HG03469 (cell line): ENCODE data around the gene LZTS3.
"Not testable (repeated sequence)": the region's sequence is repeated elsewhere in the genome, so short reads cannot be mapped to it uniquely, and the experiment has no call there.

Source experiments
- ATAC-seq: cut with Tn5 transposase; IDR thresholded peaks from one replicate; pipeline ENCODE4 v1.9.1; 2021; ENCODE audit warnings: mild to moderate bottlenecking, moderate library complexity, moderate number of reproducible peaks; ENCODE audit not compliant: unreplicated experiment

Gene LZTS3

GRCh38 chr20:3168829-3169590 lies 4.3 kb downstream of the LZTS3 start:
- ATAC-seq: no peak

GRCh38 chr20:3168079-3168828 lies 5.1 kb downstream of the LZTS3 start:
- no peak for ATAC-seq

- ATAC-seq: no peak
Observed at GRCh38 chr20:3167738-3168078, 5.6 kb downstream of the LZTS3 start.

- no peak for ATAC-seq
Observed at GRCh38 chr20:3166913-3167342, 6.4 kb downstream of the LZTS3 start.

- ATAC-seq: no peak
Observed at GRCh38 chr20:3166338-3166912, 6.9 kb downstream of the LZTS3 start.

GRCh38 chr20:3165473-3166337 lies 7.6 kb downstream of the LZTS3 start:
- ATAC-seq: no peak

- no peak for ATAC-seq
Observed at GRCh38 chr20:3164763-3165410, 8.5 kb downstream of the LZTS3 start.

GRCh38 chr20:3164043-3164762 lies 9.1 kb downstream of the LZTS3 start:
- ATAC-seq: no peak

- no peak for ATAC-seq
Observed at GRCh38 chr20:3163099-3164042, 10.0 kb downstream of the LZTS3 start.

GRCh38 chr20:3162080-3162611 lies 11.2 kb downstream of the LZTS3 start:
- ATAC-seq: no peak

GRCh38 chr20:3161316-3162079 lies 11.9 kb downstream of the LZTS3 start:
- ATAC-seq: no peak

GRCh38 chr20:3160418-3160817 lies 12.9 kb downstream of the LZTS3 start:
- no peak for ATAC-seq

GRCh38 chr20:3158968-3159431 lies 14.3 kb downstream of the LZTS3 start:
- ATAC-seq: no peak

- ATAC-seq: no peak
Observed at GRCh38 chr20:3157817-3158216, 15.5 kb downstream of the LZTS3 start.

- ATAC-seq: no peak
Observed at GRCh38 chr20:3156811-3157619, 16.3 kb downstream of the LZTS3 start.

GRCh38 chr20:3152057-3152644 lies 21.2 kb downstream of the LZTS3 start:
- ATAC-seq: not testable (repeated sequence)
